Stimulated activated CD4-positive, alpha-beta T cell treated with anti-CD3 and anti-CD28 coated beads, Interleukin-2, amount 100 ng/mL, for 24 hours (primary cell): ENCODE data around the gene ACSM5.
"Not testable (repeated sequence)": the region's sequence is repeated elsewhere in the genome, so short reads cannot be mapped to it uniquely, and the experiment has no call there.

Experiments used
- DNase-seq, 2 donors: peaks; one replicate each; pipeline ENCODE4 v3.0.0-alpha.2; 2020

The ACSM5 gene

GRCh38 chr16:20459227-20459626, 49.9 kb downstream of the ACSM5 start:
- DNase-seq, result not testable (repeated sequence)

- not testable (repeated sequence) for DNase-seq
Observed at GRCh38 chr16:20460313-20460712, 51.0 kb downstream of the ACSM5 start.

- DNase-seq, result not testable (repeated sequence)
Observed at GRCh38 chr16:20468954-20469353, 59.6 kb downstream of the ACSM5 start.

GRCh38 chr16:20469930-20470329, 60.6 kb downstream of the ACSM5 start:
- DNase-seq, result not testable (repeated sequence)

GRCh38 chr16:20470732-20471131, 61.4 kb downstream of the ACSM5 start:
- not testable (repeated sequence) for DNase-seq

- DNase-seq, result not testable (repeated sequence)
Observed at GRCh38 chr16:20477188-20477744, 67.9 kb downstream of the ACSM5 start.

GRCh38 chr16:20483989-20484388, 74.7 kb downstream of the ACSM5 start:
- not testable (repeated sequence) for DNase-seq

- no peak for DNase-seq
Observed at GRCh38 chr16:20484726-20485125, 75.4 kb downstream of the ACSM5 start.

- no peak for DNase-seq
Observed at GRCh38 chr16:20485408-20485807, 76.1 kb downstream of the ACSM5 start.
